ENCODE results near the gene PPP1R14D.

PPP1R14D gene

DNA sequence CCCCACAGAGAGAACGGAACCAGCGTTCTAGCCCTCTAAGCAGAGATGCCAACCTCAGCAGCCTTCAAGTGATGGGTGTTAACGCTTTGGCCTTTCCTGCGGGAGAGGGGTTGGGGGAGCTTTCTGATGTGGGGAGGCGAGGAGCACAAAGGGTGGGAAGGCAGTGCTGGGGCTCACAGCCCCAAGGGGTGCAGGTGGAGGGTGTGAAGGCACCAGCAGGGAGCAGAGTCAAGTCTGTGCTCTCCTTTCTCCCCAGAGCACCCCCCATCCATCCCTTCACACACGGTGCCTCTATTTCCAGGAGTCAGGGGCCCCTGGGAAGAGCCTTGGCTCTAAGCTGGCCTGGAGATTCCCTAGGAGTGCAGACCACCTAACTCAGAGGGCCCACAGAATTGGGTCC lies 54.6 kb downstream of the PPP1R14D start:
- Histone ChIP-seq H3K4me1 (ENCODE audit: control insufficient read depth, low read depth, low read length) (no peaks in the 10 kb centered on the region), H2BK5ac (ENCODE audit: low read length) (no peak overlapping the region), H3K4ac (ENCODE audit: low read depth, low read length) (no peak overlapping the region), H3K79me2 (ENCODE audit: control insufficient read depth, insufficient read depth, low read length) (no peaks in the 10 kb centered on the region), H3K79me1 (ENCODE audit: low read length) (no peaks in the 10 kb centered on the region), H3K27ac (ENCODE audit: low read depth, low read length) (no peak overlapping the region), H3K4me3 (ENCODE audit: low read length) (no peak overlapping the region), H2BK120ac (ENCODE audit: low read depth, low read length) (no peak overlapping the region), H4K8ac (ENCODE audit: low read depth, low read length) (no peak overlapping the region), H3K9ac (ENCODE audit: low read length) (no peak overlapping the region), H3K18ac (ENCODE audit: low read length) (no peak overlapping the region), H3K56ac (ENCODE audit: low read length) (no peak overlapping the region), H3K23ac (ENCODE audit: low read length) (no peak overlapping the region), H3K4me2 (ENCODE audit: low read length) (no peak overlapping the region), H4K5ac (ENCODE audit: low read length) (no peak overlapping the region), H2BK15ac (replicated peaks; ENCODE audit: low read depth) (no peak overlapping the region), H3K36me3 (ENCODE audit: control insufficient read depth, insufficient read depth, low read length) (peaks cover 5% of the 10 kb centered on the region), H3K27me3 (ENCODE audit: insufficient read depth, low read length, poor library complexity) (no peaks in the 10 kb centered on the region), H2AK5ac (ENCODE audit: low read length) (no peak overlapping the region)
- DNase-seq, result no peak
- no CpG with 5 or more reads among the region's 6 CpGs for WGBS (ENCODE audit: extremely low coverage, insufficient coverage, low lambda C conversion rate)

DNA sequence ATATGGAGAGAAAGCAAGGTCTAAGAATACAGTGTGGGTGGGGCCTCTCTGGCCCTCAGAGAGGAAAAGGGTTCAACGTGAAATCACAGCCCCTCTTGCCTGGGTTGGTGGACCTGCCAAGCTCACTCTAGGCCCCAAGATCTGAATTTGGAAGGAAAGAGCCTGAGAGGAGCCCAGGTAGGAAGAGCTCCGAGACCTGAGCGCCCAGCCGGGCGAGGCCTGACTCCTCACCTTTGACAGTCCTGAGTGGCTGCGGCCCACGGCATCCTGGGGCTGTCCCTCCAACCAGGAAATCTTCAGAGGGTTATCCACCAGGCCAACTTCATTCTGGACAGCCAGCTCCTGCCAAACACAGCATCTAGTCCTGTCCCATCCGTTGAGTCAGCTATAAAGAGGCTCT lies 55.0 kb downstream of the PPP1R14D start:
- Histone ChIP-seq H3K23ac (ENCODE audit: low read length) (no peak overlapping the region), H2BK120ac (ENCODE audit: low read depth, low read length) (no peak overlapping the region), H3K4me3 (ENCODE audit: low read length) (no peak overlapping the region), H3K27ac (ENCODE audit: low read depth, low read length) (no peak overlapping the region), H2BK5ac (ENCODE audit: low read length) (no peak overlapping the region), H3K79me2 (ENCODE audit: control insufficient read depth, insufficient read depth, low read length) (no peaks in the 10 kb centered on the region), H3K36me3 (ENCODE audit: control insufficient read depth, insufficient read depth, low read length) (peaks cover 5% of the 10 kb centered on the region), H3K79me1 (ENCODE audit: low read length) (no peaks in the 10 kb centered on the region), H4K8ac (ENCODE audit: low read depth, low read length) (no peak overlapping the region), H2AK5ac (ENCODE audit: low read length) (no peak overlapping the region), H3K18ac (ENCODE audit: low read length) (no peak overlapping the region), H2BK15ac (replicated peaks; ENCODE audit: low read depth) (no peak overlapping the region), H4K5ac (ENCODE audit: low read length) (no peak overlapping the region), H3K9ac (ENCODE audit: low read length) (no peak overlapping the region), H3K4ac (ENCODE audit: low read depth, low read length) (no peak overlapping the region), H3K27me3 (ENCODE audit: insufficient read depth, low read length, poor library complexity) (no peaks in the 10 kb centered on the region), H3K56ac (ENCODE audit: low read length) (no peak overlapping the region), H3K4me2 (ENCODE audit: low read length) (no peak overlapping the region), H3K4me1 (ENCODE audit: control insufficient read depth, low read depth, low read length) (no peaks in the 10 kb centered on the region)
- no CpG with 5 or more reads among the region's 8 CpGs for WGBS (ENCODE audit: extremely low coverage, insufficient coverage, low lambda C conversion rate)
- DNase-seq, result no peak

DNA sequence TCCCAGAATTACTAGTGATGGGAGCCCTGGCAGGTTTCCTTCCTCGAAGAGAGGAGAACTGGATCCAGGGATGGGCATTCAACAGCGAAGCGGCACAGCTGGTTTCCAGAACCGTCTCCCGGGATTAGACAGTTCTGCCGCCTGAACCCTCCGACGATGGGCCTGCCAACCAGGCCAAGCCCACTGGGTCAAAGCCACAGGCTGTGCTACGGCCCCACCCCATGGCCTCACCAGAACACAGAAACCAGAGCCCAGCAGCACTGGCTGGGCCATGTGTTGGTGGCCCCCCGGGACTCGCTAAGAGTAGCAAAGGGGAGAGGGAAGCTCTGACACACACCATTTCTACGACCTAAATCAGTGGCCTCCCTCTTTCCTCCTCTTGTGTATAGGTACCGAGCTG lies 56.5 kb downstream of the PPP1R14D start:
- Histone ChIP-seq H3K4me2 (ENCODE audit: low read length) (no peak overlapping the region), H4K8ac (ENCODE audit: low read depth, low read length) (no peak overlapping the region), H3K36me3 (ENCODE audit: control insufficient read depth, insufficient read depth, low read length) (peaks cover 5% of the 10 kb centered on the region), H3K4ac (ENCODE audit: low read depth, low read length) (no peak overlapping the region), H3K79me2 (ENCODE audit: control insufficient read depth, insufficient read depth, low read length) (no peaks in the 10 kb centered on the region), H3K4me3 (ENCODE audit: low read length) (no peak overlapping the region), H2AK5ac (ENCODE audit: low read length) (no peak overlapping the region), H4K5ac (ENCODE audit: low read length) (no peak overlapping the region), H3K18ac (ENCODE audit: low read length) (no peak overlapping the region), H2BK120ac (ENCODE audit: low read depth, low read length) (no peak overlapping the region), H3K23ac (ENCODE audit: low read length) (no peak overlapping the region), H2BK5ac (ENCODE audit: low read length) (no peak overlapping the region), H3K56ac (ENCODE audit: low read length) (no peak overlapping the region), H3K9ac (ENCODE audit: low read length) (no peak overlapping the region), H2BK15ac (replicated peaks; ENCODE audit: low read depth) (no peak overlapping the region), H3K27ac (ENCODE audit: low read depth, low read length) (no peak overlapping the region), H3K79me1 (ENCODE audit: low read length) (no peaks in the 10 kb centered on the region), H3K27me3 (ENCODE audit: insufficient read depth, low read length, poor library complexity) (no peaks in the 10 kb centered on the region), H3K4me1 (ENCODE audit: control insufficient read depth, low read depth, low read length) (peaks cover 3% of the 10 kb centered on the region)
- no peak for DNase-seq
- WGBS (ENCODE audit: extremely low coverage, insufficient coverage, low lambda C conversion rate), result no CpG with 5 or more reads among the region's 13 CpGs

- no peak overlapping the region for H3K56ac ChIP-seq (ENCODE audit: low read length)
- no peaks in the 10 kb centered on the region for H3K79me2 ChIP-seq (ENCODE audit: control insufficient read depth, insufficient read depth, low read length)
- H2BK120ac ChIP-seq (ENCODE audit: low read depth, low read length), result no peak overlapping the region
- H3K79me1 ChIP-seq (ENCODE audit: low read length), result no peaks in the 10 kb centered on the region
- H3K9ac ChIP-seq (ENCODE audit: low read length), result no peak overlapping the region
- H2AK5ac ChIP-seq (ENCODE audit: low read length), result no peak overlapping the region
- H3K4me3 ChIP-seq (ENCODE audit: low read length), result no peak overlapping the region
- H4K5ac ChIP-seq (ENCODE audit: low read length), result no peak overlapping the region
- WGBS (ENCODE audit: extremely low coverage, insufficient coverage, low lambda C conversion rate), result no CpG with 5 or more reads among the region's 5 CpGs
- H2BK5ac ChIP-seq (ENCODE audit: low read length), result no peak overlapping the region
- peaks cover 4% of the 10 kb centered on the region for H3K36me3 ChIP-seq (ENCODE audit: control insufficient read depth, insufficient read depth, low read length)
- H4K8ac ChIP-seq (ENCODE audit: low read depth, low read length), result no peak overlapping the region
- H2BK15ac ChIP-seq (replicated peaks; ENCODE audit: low read depth), result no peak overlapping the region
- H3K4ac ChIP-seq (ENCODE audit: low read depth, low read length), result no peak overlapping the region
- H3K27me3 ChIP-seq (ENCODE audit: insufficient read depth, low read length, poor library complexity), result no peaks in the 10 kb centered on the region
- H3K18ac ChIP-seq (ENCODE audit: low read length), result no peak overlapping the region
- no peak overlapping the region for H3K23ac ChIP-seq (ENCODE audit: low read length)
- no peak for DNase-seq
- H3K4me2 ChIP-seq (ENCODE audit: low read length), result no peak overlapping the region
- H3K27ac ChIP-seq (ENCODE audit: low read depth, low read length), result no peak overlapping the region
- H3K4me1 ChIP-seq (ENCODE audit: control insufficient read depth, low read depth, low read length), result peaks cover 3% of the 10 kb centered on the region
Measured at GRCh38 chr15:40771242-40771641, 57.3 kb downstream of the PPP1R14D start.

DNA sequence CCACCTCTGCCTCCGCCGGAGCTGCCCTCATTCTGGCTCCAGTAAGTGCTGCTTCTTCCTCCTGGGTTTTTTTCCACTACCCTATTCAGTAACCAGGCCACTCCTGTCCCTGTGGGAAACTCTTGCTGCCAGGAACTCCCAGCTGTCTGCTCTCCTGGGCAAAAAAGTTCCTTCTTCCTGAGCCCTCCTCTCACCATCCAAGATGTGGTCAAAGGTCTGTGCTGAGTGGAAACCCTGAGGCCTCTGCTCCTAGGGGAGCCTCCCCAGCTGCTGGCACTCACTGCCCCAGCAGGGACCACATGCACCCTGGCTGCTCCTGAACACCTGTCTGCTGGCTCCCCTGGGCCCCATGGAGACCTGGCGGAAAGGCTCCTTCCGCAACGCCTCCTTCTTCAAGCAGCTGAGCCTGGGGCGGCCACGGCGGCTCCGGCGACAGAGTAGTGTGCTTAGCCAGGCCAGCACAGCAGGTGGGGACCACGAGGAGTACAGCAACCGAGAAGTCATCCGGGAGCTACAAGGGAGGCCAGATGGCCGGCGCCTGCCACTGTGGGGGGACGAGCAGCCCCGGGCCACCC lies 58.3 kb downstream of the PPP1R14D start:
- no CpG with 5 or more reads among the region's 17 CpGs for WGBS (ENCODE audit: extremely low coverage, insufficient coverage, low lambda C conversion rate)
- Histone ChIP-seq H3K23ac (ENCODE audit: low read length) (no peak overlapping the region), H4K8ac (ENCODE audit: low read depth, low read length) (no peak overlapping the region), H3K18ac (ENCODE audit: low read length) (no peak overlapping the region), H3K4me3 (ENCODE audit: low read length) (no peak overlapping the region), H3K4me2 (ENCODE audit: low read length) (no peak overlapping the region), H3K56ac (ENCODE audit: low read length) (no peak overlapping the region), H2BK15ac (replicated peaks; ENCODE audit: low read depth) (no peak overlapping the region), H3K36me3 (ENCODE audit: control insufficient read depth, insufficient read depth, low read length) (no peaks in the 10 kb centered on the region), H3K9ac (ENCODE audit: low read length) (no peak overlapping the region), H3K79me2 (ENCODE audit: control insufficient read depth, insufficient read depth, low read length) (no peaks in the 10 kb centered on the region), H2AK5ac (ENCODE audit: low read length) (no peak overlapping the region), H2BK120ac (ENCODE audit: low read depth, low read length) (no peak overlapping the region), H4K5ac (ENCODE audit: low read length) (no peak overlapping the region), H3K79me1 (ENCODE audit: low read length) (no peaks in the 10 kb centered on the region), H2BK5ac (ENCODE audit: low read length) (no peak overlapping the region), H3K4ac (ENCODE audit: low read depth, low read length) (no peak overlapping the region), H3K27me3 (ENCODE audit: insufficient read depth, low read length, poor library complexity) (no peaks in the 10 kb centered on the region), H3K27ac (ENCODE audit: low read depth, low read length) (no peak overlapping the region), H3K4me1 (ENCODE audit: control insufficient read depth, low read depth, low read length) (peaks cover 5% of the 10 kb centered on the region)
- no peak for DNase-seq
